GM10847 (cell line): ENCODE results near the gene RAPGEF5.

Source experiments
- POLR2A ChIP-seq: IDR thresholded peaks from 2 replicates; pipeline ENCODE4 v1.6.1; 2011; ENCODE audit not compliant: insufficient read length; ENCODE audit errors: extremely low read depth

Gene RAPGEF5

GRCh38 chr7:22116451-22117030 lies 240.4 kb downstream of the RAPGEF5 start:
- no peak for TF ChIP-seq POLR2A

- TF ChIP-seq POLR2A, result no peak
Measured at GRCh38 chr7:22115689-22116088, 241.3 kb downstream of the RAPGEF5 start.

- no peak for TF ChIP-seq POLR2A
Measured at GRCh38 chr7:22114440-22114981, 242.4 kb downstream of the RAPGEF5 start.

- TF ChIP-seq POLR2A, result no peak
Measured at GRCh38 chr7:22113041-22113440, 243.9 kb downstream of the RAPGEF5 start.

- no peak for TF ChIP-seq POLR2A
Measured at GRCh38 chr7:22111661-22112060, 245.3 kb downstream of the RAPGEF5 start.

- TF ChIP-seq POLR2A, result no peak
Measured at GRCh38 chr7:22110881-22111280, 246.1 kb downstream of the RAPGEF5 start.

- TF ChIP-seq POLR2A, result no peak
Measured at GRCh38 chr7:22110227-22110839, 246.6 kb downstream of the RAPGEF5 start.

GRCh38 chr7:22109761-22110160 lies 247.2 kb downstream of the RAPGEF5 start:
- no peak for TF ChIP-seq POLR2A

GRCh38 chr7:22108151-22108845 lies 248.7 kb downstream of the RAPGEF5 start:
- TF ChIP-seq POLR2A, result no peak

- no peak for TF ChIP-seq POLR2A
Measured at GRCh38 chr7:22105550-22105949, 251.4 kb downstream of the RAPGEF5 start.

GRCh38 chr7:22094413-22095342 lies 262.3 kb downstream of the RAPGEF5 start:
- TF ChIP-seq POLR2A, result no peak

GRCh38 chr7:22093936-22094335 lies 263.0 kb downstream of the RAPGEF5 start:
- TF ChIP-seq POLR2A, result no peak

GRCh38 chr7:22093001-22093400 lies 264.0 kb downstream of the RAPGEF5 start:
- TF ChIP-seq POLR2A, result no peak

GRCh38 chr7:22090512-22090911 lies 266.4 kb downstream of the RAPGEF5 start:
- TF ChIP-seq POLR2A, result no peak

GRCh38 chr7:22090107-22090506 lies 266.8 kb downstream of the RAPGEF5 start:
- TF ChIP-seq POLR2A, result no peak
